Hematopoietic multipotent progenitor cell treated with erythropoietin and hydrocortisone succinate and interleukin-3 and kit ligand, for 8 days (in vitro differentiated cells): ENCODE results near the gene GPATCH4.
"Not testable (repeated sequence)": the region's sequence is repeated elsewhere in the genome, so short reads cannot be mapped to it uniquely, and the experiment has no call there.

Experiments
- DNase-seq: peaks from one replicate; pipeline ENCODE4 v3.0.0-alpha.2; 2015

GPATCH4 gene

GRCh38 chr1:156595016-156595415, 6.3 kb downstream of the GPATCH4 start:
- no peak for DNase-seq

DNA sequence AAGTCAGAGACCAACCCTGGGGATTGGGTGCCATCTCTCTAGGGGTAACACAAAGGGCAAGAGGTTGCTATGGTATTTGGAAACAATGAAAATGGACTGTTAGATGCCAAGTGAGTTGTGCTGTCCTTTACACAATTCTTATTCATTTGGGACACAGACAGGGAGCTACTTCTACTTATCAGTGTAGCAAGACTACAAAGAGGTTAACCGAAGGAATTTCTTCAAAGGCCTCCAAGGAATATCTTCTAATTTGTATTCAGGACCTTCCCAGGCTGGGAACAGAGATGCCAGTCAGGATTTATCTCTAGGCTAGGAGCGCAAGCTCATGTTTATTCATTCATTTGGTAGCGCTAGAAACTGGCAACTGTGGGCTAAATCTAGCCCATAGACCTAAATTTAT, 7.1 kb downstream of the GPATCH4 start:
- no peak for DNase-seq

DNA sequence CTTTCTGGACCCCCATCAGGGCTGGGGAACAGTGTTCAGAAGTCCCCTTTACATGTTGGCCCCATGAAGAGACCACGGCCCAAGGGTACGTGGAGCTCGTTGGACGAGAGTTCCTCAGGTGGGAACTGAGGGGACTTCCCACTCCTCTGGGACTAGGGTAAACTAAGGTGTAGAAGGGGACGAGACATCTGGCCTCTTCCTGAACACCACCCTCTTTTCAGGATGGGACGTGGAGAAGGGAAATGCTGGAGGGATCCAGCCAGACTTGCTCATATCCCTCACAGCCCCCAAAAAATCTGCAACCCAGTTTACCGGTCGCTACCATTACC, 7.7 kb downstream of the GPATCH4 start:
- DNase-seq = no peak

DNA sequence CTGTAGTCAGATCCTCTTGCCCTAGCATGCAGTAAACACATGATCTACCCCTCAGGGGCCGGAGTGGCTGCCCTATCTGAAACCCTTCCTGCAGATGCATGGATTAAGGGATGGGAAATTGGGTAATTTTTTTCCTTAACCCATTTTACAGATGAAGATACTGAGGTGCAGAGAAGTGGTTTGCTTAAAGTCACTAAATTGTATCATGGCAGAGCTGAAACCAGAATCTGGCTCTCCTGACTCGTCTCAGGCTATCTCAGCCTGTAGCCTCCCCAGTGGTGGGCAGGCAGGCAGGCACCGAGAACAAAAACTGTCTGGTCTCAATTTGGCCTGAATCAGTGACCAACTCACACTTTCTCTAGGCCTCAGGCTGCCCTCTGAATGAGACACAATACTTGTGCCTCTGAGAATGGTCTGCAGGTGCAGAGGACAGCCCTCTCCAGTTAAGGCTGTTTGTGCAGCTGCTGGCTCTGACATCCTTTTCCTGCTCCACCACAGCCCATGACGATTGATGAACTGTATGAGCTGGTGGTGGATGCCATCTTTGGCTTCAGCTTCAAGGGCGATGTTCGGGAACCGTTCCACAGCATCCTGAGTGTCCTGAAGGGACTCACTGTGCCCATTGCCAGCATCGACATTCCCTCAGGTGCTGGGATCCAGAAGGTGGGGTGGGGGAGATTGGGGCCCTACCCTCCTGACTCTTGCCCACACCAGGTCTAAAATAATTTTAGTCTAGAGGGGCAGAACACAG, 8.2 kb downstream of the GPATCH4 start:
- no peak for DNase-seq

DNA sequence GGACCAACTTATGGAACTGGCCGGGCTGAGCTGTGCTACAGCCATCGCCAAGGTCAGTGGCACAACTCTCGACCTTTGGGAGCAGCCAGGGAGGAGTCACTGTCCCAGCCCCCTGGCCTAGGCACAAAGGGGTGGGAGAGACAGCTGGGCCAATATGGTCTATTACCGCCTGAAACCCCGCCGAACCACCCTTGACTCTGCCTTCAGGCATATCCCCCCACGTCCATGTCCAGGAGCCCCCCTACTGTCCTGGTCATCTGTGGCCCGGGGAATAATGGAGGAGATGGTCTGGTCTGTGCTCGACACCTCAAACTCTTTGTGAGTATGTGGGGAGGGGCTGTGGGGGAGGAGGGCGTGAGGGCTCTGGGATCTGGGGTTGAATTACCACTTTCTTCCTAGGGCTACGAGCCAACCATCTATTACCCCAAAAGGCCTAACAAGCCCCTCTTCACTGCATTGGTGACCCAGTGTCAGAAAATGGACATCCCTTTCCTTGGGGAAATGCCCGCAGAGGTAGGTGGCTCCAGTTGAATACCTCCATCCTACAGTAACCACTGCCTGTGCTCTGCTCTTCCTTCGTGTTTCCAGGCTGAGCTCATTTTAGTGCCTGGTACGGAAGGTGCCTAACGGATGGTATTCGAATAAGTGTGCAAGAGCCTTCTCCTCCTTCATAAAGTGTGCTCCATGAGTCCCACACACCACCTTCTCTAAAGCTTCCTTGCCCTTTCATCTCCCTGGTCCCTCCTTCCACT, 8.9 kb downstream of the GPATCH4 start:
- DNase-seq = no peak

GRCh38 chr1:156591432-156592157, 9.7 kb downstream of the GPATCH4 start, which contains the start of gene NAXE:
Gene NAXE (plus strand): TSS chr1:156591776. CDS start chr1:156591805, 29 bp downstream.
- peak; percentile 72 for DNase-seq

DNA sequence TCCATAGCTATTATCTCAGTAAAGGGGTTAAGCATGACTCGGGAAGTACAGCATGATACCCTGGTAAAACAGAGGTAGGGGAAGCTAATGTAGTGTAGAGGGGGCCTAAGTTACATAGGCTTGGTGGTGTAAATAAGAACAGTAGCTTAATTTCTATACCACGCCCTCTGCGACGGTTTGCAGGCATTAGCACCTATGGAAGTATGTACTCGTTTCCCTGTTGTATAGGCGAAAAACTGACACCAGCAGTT, 10.2 kb downstream of the GPATCH4 start:
- no peak for DNase-seq

DNA sequence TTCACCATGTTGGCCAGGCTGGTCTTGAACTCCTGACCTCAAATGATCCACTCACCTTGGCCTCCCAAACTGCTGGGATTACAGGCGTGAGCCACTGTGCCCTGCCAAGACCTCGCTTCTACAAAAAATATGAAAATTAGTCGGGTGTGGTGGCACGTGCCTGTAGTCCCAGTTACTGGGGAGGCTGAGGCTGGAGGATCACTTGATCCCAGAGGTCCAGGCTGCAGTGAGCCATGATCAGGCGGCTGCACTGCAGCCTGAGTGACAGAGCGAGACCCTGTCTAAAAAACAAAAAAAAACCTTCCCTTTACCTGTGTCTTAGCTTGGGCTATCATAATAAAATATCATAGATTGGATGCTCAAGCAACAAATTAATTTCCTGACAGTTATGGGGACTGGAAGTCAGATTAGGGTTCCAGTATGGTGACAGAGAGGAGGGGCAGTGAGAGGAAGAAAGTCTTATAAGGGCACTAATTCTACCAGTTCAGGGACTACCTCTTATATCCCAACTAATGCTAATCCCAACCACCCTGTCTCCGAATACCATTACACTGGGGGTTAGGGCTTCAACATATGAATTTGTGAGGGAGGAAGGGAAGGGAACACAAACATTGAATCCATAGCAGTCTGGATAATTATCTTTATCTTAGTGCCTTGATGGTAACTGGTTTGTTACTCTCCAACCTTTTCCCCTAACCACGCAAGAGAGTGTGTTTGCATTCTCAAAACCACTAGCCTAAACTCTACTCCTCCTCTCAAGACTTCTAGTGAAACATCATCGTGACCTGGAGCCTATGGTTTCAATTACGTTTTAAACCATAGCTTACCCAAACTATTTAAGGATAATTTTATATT, 10.7 kb downstream of the GPATCH4 start:
- DNase-seq = no peak

DNA sequence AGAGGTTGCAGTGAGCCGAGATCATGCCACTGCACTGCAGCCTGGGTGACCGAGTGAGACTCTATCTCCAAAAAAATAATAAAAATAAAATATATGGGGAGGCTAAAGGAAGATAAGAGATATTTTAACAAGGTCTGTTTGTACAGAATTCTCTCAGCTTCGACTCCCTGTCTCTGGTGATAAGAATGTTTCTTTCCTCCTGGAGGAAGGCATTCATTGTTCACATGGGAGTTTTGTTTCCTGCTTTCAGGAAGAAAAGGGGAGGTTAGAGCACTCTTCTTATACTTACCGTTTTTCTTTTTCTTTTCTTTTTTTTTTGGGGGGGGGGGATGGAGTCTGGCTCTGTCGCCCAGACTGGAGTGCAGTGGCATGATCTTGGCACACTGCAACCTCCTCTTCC, 11.7 kb downstream of the GPATCH4 start:
- no peak for DNase-seq

DNA sequence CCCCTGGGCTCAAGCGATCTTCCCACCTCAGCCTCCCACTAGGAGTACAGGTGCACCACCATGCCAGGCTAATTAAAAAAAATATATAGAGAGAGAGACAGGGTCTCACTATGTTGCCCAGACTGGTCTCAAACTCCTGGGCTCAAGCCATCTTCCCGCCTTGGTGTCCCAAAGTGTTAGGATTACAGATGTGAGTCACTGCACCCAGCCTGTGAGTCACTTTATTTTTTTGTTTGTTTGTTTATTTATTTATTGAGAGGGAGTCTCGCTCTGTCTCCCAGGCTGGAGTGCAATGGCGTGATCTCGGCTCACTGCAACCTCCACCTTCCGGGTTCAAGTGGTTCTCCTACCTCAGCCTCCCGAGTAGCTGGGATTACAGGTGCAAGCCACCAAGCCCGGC, 13.4 kb downstream of the GPATCH4 start:
- DNase-seq = not testable (repeated sequence)

DNA sequence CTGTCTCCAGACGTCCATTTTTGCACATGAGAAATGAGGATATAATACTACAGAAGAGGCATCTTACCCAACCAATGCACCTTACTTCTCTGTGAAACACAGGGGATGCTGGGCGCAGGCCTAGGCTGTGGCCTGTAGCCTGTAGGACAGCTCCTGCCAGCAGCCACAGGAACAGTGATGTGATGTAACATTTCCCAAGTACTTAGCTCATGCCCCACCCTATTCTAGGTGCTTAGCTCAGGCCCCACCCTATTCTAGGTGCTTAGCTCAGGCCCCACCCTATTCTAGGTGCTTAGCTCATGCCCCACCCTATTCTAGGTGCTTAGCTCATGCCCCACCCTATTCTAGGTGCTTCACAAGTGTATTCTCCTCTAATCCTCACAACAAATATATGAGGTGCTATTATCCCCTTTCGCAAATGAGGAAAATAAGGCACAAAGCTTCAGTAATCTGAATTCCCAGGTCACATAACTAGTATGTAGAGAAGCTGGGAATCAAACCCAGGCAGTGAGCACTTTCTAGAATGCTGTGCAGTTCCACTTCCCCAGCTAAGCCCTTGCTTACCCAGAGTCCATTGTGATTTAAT, 14.3 kb downstream of the GPATCH4 start:
- no peak for DNase-seq

- no peak for DNase-seq
Measured at GRCh38 chr1:156586323-156586722, 15.0 kb downstream of the GPATCH4 start.

GRCh38 chr1:156584813-156585212, 16.5 kb downstream of the GPATCH4 start:
- no peak for DNase-seq

GRCh38 chr1:156583821-156584622, 17.3 kb downstream of the GPATCH4 start:
- DNase-seq = peak; percentile 85

DNA sequence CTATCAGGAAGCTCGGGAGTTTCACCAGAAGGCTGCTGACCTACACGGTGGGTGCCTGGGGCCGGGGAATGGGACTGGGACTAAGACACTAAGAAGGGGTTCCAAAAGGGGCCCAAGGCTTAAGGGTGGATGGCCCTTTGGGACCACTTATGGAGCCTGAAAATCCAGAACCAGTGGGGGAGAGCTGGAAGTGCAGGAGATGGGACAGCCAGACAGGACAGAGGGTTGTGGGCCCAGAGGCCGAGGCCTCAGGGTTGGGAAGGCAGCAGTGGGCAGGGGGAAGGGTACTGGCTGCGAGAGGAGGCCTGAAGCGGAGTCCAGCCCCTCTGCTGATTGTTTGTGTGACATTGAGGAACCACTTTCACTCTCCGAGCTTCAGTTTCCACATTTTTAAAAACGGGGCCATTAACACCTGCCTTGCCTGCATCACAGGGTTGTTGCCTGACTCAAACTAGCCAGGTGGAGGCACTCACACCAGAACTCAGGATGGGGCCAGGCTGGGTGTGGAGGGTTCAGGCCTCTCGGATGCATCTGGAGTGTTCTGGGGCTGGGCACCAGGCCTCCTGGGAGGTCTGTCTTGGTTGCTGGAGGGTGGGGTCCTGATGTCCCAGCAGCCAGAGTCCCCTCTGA, 18.8 kb downstream of the GPATCH4 start:
- DNase-seq = no peak

DNA sequence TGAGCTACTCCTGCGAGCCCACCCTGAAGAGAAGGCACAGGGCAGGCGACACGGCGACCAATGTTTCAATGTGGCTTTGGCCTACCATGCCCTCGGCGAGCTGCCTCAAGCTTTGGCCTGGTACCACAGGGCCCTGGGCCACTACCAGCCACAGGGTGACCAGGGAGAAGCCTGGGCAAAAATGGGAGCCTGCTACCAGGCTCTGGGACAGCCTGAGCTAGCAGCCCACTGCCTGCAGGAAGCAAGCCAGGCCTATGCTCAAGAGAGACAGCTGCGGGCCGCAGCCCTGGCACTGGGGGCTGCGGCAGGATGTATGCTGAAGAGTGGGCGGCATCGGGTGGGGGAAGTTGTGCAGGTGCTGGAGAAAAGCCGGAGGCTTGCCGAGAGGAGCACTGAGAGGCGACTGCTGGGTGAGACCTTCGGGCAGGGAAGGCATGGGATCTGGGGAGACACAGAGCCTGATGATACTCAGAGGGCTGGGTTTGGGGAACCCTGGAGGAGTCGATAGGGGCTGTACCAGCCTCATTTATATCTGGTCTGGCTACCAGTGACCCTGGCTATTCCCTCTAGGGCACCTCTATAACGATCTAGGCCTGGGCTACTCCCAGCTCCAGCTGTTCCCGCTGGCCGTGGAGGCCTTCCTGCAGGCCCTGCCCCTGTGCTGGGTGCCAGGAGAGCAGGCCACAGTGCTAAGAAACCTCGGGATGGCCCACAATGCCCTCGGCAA, 19.5 kb downstream of the GPATCH4 start:
- DNase-seq = no peak

- DNase-seq = no peak
Measured at GRCh38 chr1:156579472-156579871, 21.8 kb downstream of the GPATCH4 start, which contains the start of gene TTC24. Gene TTC24 (plus strand): TSS chr1:156579723. CDS start chr1:156581365, 1,642 bp downstream.

DNA sequence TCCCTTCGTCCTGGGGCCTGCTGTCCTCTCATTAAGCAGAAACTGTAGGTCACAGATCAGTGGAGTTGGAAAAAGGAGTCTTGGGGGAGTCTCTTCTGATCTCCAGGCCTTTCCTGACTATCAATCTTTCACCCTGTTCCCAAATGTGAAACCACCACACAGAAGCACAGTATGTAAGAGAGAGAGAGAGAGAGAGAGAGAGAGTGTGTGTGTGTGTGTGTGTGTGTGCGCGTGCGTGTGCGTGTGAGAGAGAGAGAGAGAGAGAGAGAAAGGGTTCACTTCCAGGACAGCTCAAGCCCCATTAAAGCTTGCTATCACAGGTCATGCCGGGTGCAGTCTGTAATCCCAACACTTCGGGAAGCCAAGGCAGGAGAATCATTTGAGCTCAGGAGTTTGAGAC, 23.2 kb downstream of the GPATCH4 start:
- DNase-seq = no peak

- no peak for DNase-seq
Measured at GRCh38 chr1:156577550-156577949, 23.7 kb downstream of the GPATCH4 start.

- no peak for DNase-seq
Measured at GRCh38 chr1:156574039-156574633, 27.1 kb downstream of the GPATCH4 start.
